Left forelimb (tissue), 1 donor: ENCODE results near the gene FHIT.

Source experiments
- DNase-seq: peaks from one replicate; pipeline ENCODE4 v3.0.0-alpha.2; 2018; ENCODE audit warnings: low spot score

Gene FHIT

DNA sequence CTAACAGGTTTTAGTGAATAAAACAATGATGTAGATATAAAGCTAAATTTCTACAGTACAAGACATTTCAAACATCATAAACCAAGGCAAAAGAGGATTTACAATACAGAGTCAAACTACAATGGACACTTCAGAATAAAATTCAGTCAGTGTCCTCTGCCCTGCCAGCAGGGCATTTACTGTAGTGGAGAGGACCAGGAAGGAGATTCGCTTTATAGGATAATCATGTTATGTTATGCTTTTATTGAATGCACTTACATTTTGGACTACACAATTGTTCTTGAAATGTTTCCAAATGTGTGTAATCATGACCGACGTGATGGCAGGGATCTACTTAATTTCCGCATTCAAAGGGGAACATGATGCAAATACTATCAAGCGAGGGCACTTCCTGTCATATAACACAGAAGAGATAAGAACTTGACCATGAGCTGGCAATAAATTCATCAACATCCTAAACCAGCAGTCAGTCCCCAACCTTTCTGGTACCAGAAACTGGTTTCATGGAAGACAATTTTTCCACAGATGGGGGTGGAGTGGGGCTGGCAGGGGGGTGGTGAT, 925.6 kb downstream of the FHIT start:
- DNase-seq = no peak

DNA sequence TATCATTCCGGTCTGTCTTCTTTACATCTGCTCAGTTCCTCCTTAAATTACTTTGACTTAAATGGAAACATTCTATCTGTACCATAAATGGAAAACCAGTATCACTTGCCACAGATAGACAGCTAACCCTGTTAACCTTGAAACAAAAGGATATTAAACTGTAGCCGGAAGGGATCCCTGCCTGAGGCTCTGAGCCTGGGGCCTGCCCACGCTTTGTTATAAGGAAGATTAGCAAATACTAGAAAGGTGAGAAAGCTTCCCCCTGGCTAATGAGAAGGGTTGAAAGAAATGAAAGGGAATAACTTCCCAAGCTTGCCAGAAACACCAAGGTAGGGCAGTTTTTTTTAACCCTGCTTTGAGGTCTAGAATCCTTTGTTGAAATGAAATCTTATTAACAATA, 927.6 kb downstream of the FHIT start:
- DNase-seq = no peak

GRCh38 chr3:60323180-60323579, 928.1 kb downstream of the FHIT start:
- no peak for DNase-seq

DNA sequence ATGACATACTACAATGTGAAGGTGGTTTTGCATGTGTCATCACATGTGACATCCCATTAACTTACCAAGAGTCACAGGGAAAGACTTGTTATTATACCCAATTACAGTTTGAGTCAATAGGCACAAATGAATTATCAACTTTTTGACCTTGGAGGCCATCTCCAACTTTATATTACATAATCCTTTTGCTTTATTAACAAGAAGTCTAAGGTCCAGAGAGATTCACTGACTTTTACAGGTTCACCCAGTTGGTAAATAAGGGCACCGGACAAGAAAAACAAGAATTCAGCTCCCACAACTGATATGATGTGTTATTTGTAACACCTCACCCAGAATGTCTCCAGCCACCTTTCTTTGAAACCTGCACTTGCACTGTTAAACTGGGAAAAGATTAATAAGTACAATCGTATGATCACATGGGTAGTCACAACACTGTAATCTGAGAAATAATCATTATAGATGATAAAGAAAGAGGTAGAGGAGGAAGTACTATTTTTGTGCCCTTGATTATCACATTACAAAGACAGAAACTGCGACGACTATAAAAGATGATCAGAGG, 928.9 kb downstream of the FHIT start:
- DNase-seq = no peak

GRCh38 chr3:60319179-60319858, 931.9 kb downstream of the FHIT start:
- DNase-seq = no peak

GRCh38 chr3:60316121-60316797, 935.0 kb downstream of the FHIT start:
- no peak for DNase-seq

DNA sequence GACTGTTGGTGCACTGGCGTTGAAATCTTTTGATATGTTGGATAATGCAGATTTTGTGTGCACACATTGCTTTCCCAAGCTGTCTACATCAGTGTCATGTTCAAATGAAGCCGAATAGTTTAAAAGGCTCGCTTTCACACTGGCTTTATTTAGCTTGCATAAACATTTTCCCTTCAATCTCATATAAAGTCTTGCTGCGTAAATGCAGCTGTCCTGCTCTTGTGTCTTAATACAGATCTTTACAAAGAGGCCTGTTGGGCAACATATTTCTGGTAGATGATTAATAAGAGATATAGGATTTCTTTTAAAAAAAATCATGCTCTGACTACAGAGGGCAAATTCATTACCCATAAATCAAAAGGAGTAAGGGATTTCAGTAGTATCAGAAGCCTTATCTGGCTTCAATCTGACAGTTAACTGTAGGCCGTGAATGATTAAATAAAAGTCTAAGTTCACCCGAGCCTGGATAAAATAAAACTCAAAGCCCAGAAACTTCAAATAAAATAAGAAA, 937.2 kb downstream of the FHIT start:
- no peak for DNase-seq

DNA sequence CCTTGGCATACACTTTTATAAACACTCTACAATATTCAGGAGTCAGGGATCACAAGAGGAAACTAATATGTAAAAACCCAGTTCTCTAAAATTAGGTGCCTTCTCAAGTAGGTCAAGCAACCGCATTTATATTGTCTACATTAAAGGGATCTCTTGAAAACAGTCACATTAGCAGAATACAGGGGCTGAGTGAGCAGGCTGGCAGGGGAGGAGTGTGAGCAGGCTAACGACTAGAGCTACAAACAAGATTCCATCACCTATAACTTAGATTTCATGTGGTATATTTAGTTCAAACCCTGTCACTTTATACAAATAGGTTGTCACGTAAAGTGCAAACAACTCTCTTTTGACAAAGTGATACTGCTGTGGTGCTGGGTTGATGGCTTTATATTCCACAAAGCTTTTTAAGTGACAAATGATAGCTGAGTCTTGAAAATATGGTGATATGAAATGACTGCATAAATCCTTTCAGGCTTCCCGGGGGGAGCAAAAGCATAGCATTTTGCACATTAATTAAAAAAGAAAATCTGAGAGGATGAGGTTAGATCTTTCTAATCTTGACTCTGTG, 937.9 kb downstream of the FHIT start:
- no peak for DNase-seq

DNA sequence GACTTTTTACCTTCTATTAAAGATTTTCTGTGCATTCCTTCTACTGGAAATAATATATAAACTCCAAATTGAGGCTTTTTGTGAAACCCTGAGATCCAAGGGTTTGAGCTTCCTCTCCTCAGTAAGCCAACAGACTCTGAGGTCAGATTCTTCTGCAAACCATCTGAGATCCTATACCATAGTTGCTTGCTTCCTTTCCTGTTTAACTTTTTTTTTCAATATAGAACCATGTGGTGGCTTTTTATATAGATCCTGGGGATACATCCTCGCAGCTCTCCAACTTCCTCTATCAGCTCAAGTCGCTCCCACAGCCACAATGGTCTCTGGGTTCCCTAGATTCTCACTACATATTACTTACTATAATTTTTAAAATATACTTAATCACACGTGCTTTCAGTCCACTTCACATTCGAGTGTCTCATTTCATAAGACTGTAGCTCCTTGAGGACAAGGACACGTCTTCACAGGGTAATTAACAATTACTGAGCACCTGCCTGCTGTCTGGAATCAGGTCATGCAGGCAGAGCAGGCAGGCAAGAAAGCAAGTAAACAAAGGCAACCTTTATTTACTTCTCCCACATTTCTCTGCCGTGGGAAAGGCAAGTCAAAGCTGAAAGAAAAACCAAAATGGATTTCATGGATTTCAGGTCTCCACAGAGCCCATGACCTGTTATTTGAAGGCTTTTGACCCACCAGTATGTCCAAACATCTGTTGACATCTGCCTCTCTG, 941.5 kb downstream of the FHIT start:
- no peak for DNase-seq

GRCh38 chr3:60308808-60309207, 942.4 kb downstream of the FHIT start:
- no peak for DNase-seq

- no peak for DNase-seq
These were observed 943.6 kb downstream of the FHIT start for GRCh38 chr3:60307562-60308199.

GRCh38 chr3:60304112-60304511, 947.1 kb downstream of the FHIT start:
- DNase-seq = no peak

DNA sequence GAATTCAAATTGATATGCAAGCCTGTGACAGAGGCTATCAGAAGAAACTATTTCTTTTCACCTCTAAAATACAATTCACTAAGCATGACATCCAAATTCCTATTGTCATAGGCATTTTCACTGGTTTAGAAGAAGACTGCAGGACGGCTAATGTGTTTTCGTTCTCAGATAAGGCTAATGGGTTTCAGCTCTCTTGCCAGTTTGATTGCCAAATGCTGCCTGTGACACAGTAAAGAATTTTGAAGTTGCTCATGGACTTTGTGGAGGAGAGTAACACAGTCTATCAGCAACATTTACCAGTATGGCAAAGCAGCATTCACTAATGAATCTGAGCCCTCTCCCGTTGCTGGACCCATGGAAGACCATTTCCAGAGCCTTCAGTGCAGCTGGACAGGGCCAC, 948.1 kb downstream of the FHIT start:
- DNase-seq = no peak

GRCh38 chr3:60301142-60301541, 950.1 kb downstream of the FHIT start:
- no peak for DNase-seq

GRCh38 chr3:60298141-60298540, 953.1 kb downstream of the FHIT start:
- no peak for DNase-seq

DNA sequence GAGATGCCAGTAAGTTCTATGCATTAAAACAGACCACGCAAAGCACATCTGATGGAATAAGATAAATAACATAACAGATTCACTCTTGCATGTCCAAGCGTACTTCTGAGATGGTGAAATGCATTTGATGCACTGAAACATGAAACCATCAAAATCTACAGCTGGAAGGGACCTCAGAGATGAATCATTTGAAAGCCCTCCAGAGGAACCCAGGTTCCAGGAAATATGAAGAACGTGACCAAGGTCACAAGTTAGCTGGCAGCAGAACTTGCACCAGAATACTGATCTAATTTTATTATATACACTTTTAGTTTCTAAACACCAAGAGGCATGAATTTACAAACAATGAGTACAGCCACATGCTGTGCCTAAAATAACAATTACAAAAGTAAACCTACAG, 957.1 kb downstream of the FHIT start:
- no peak for DNase-seq

DNA sequence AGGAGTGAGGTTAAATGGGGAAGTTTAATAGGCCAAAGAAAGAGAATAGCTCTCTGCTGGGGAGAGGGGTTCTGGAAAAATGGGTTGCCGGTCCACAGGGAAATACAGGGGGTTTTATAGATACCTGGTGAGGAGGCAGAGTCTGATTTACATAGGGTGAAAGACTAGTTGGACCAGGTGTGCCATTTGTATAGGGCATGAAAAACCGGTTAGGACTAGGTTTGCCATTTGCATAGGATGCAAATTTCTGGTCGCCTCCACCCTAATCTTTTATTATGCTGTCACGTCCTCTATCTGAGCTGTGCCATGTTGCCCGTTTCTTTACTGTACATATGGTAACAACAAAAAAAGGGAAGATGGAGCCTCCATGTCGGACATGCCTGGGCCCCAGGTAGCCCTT, 960.1 kb downstream of the FHIT start:
- DNase-seq = no peak

DNA sequence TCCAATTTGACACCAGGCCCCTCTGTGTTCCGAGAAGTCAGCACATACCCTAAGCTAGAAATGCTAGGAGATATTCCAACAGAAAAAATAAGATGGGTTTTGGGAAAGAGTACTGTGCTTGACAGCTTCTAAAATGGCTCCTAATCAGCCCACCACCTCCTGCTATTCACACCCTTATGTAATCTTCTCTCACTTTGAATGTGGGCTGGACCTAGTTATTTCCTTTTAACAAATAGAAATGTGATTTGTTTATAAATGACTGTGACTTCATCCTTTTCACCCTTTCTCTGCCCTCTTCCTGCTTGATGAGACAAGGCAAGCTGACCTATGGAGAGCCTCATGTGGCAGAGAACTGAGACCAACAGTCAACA, 961.1 kb downstream of the FHIT start:
- DNase-seq = no peak

GRCh38 chr3:60289341-60290121, 961.7 kb downstream of the FHIT start:
- DNase-seq = no peak

GRCh38 chr3:60282866-60283265, 968.4 kb downstream of the FHIT start:
- DNase-seq = no peak

DNA sequence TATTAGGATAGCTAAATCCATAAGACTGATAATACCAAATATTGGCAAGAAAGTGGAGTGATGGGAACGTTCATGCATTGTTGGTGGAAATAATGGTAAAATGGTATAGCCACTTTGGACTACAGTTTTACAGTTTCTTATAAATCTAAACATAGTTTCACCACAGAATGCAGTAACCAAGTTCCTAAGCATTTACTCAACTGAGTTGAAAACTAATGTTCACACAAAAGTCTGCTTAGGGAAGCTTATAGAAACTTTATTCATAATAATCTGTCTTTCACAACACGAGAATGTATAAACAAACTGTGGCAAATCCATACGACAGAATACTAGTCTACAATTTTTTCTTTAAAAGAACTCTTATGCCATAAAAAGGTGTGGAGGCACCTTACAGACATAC, 969.3 kb downstream of the FHIT start:
- DNase-seq = no peak
